ENCODE measurements around the gene HECW1.

Gene HECW1

DNA sequence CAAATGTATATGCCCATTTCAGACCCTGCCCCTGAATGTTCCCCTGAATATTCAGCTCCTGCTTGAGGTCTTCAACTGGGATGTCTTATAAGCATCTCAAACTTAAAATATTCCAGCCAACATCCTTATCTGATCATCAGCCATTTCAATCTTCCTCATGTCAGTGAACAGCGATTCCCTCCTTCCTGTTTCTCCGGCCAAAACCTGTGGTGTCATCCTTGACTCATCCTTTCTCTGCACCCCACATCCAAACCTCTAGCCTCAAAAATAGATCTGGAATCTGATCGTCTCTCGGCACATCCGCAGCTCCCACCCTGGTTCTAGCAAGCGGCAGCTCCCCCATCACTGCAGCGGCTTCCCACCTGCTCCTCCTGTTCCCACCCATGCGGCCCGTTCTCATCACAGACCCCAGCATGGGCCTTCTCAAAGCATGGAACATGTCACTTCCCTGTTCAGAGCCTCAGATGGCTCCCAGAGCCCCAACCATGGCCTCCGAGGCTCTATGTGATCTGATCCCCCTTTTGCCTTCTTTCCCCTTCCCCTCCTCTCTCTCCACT is 165.7 kb downstream of the HECW1 start:
- H3K9me2 ChIP-seq (replicated peaks; ENCODE audit: low read depth, low read length), result no peaks in the 10 kb centered on the region
- H4K20me1 ChIP-seq (ENCODE audit: insufficient read depth, low read length, poor library complexity, severe bottlenecking), result no peaks in the 10 kb centered on the region
- no peaks in the 10 kb centered on the region for H3F3A ChIP-seq (ENCODE audit: low read depth)
- H3K4me2 ChIP-seq (ENCODE audit: low read depth, low read length, poor library complexity, severe bottlenecking), result no peak overlapping the region
- H3K4me3 ChIP-seq (ENCODE audit: low read length, poor library complexity, severe bottlenecking), result no peak overlapping the region
- H3K27me3 ChIP-seq (ENCODE audit: insufficient read depth, low read length, poor library complexity, severe bottlenecking), result no peaks in the 10 kb centered on the region
- H3K9me3 ChIP-seq (ENCODE audit: insufficient read depth, low read depth, low read length), result no peaks in the 10 kb centered on the region
- TF ChIP-seq EZH2phosphoT487 (IDR thresholded peaks at IDR 0.05; ENCODE audit: borderline replicate concordance) (no peak), CTCF (conservative IDR thresholded peaks at IDR 0.05; ENCODE audit: low read length) (no peak)
- no peak overlapping the region for H3K9ac ChIP-seq (ENCODE audit: low read depth, low read length, poor library complexity, severe bottlenecking)
- H3K79me2 ChIP-seq (ENCODE audit: insufficient read depth, low read length), result no peaks in the 10 kb centered on the region
- no peak overlapping the region for H2AFZ ChIP-seq (ENCODE audit: low read length)
- H3K4me1 ChIP-seq (ENCODE audit: insufficient read depth, low read length, poor library complexity, severe bottlenecking), result no peaks in the 10 kb centered on the region
- H3K36me3 ChIP-seq (ENCODE audit: insufficient read depth, low read length), result no peaks in the 10 kb centered on the region

DNA sequence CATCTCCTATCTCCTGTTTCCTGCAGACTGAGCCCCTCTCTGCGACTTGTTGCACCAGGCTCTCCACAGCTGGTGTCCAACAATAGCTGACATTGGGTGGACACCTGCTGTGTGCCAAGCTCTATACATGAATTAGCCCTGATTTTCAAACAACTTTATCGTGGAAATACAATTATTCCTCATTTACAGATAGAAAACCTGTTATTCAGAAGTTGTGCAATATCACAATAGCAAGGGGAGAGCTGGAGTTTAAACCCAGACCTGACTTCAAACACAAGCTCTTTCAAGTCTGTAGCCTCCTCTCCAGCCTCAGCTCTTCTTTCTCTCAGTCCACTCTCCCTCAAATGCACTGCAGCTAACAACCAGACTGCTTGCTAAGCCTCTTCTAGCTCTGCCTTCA is 168.8 kb downstream of the HECW1 start:
- Histone ChIP-seq H3F3A (ENCODE audit: low read depth) (no peaks in the 10 kb centered on the region), H4K20me1 (ENCODE audit: insufficient read depth, low read length, poor library complexity, severe bottlenecking) (no peaks in the 10 kb centered on the region), H3K4me2 (ENCODE audit: low read depth, low read length, poor library complexity, severe bottlenecking) (no peak overlapping the region), H3K4me3 (ENCODE audit: low read length, poor library complexity, severe bottlenecking) (no peak overlapping the region), H3K27me3 (ENCODE audit: insufficient read depth, low read length, poor library complexity, severe bottlenecking) (no peaks in the 10 kb centered on the region), H3K79me2 (ENCODE audit: insufficient read depth, low read length) (no peaks in the 10 kb centered on the region), H2AFZ (ENCODE audit: low read length) (no peak overlapping the region), H3K9ac (ENCODE audit: low read depth, low read length, poor library complexity, severe bottlenecking) (no peak overlapping the region), H3K9me3 (ENCODE audit: insufficient read depth, low read depth, low read length) (no peaks in the 10 kb centered on the region), H3K9me2 (replicated peaks; ENCODE audit: low read depth, low read length) (no peaks in the 10 kb centered on the region), H3K4me1 (ENCODE audit: insufficient read depth, low read length, poor library complexity, severe bottlenecking) (no peaks in the 10 kb centered on the region), H3K36me3 (ENCODE audit: insufficient read depth, low read length) (no peaks in the 10 kb centered on the region)
- TF ChIP-seq EZH2phosphoT487 (IDR thresholded peaks at IDR 0.05; ENCODE audit: borderline replicate concordance) (no peak), CTCF (conservative IDR thresholded peaks at IDR 0.05; ENCODE audit: low read length) (no peak)

GRCh38 chr7:43283706-43284105 is 171.3 kb downstream of the HECW1 start:
- H2AFZ ChIP-seq (ENCODE audit: low read length), result no peak overlapping the region
- H4K20me1 ChIP-seq (ENCODE audit: insufficient read depth, low read length, poor library complexity, severe bottlenecking), result no peaks in the 10 kb centered on the region

More at GRCh38 chr7:43283706-43284105, 171.3 kb downstream of the HECW1 start:
- no peak overlapping the region for H3K9ac ChIP-seq (ENCODE audit: low read depth, low read length, poor library complexity, severe bottlenecking)
- no peaks in the 10 kb centered on the region for H3K79me2 ChIP-seq (ENCODE audit: insufficient read depth, low read length)
- TF ChIP-seq EZH2phosphoT487 (IDR thresholded peaks at IDR 0.05; ENCODE audit: borderline replicate concordance), result no peak
- no peak for TF ChIP-seq CTCF (conservative IDR thresholded peaks at IDR 0.05; ENCODE audit: low read length)
- H3K27me3 ChIP-seq (ENCODE audit: insufficient read depth, low read length, poor library complexity, severe bottlenecking), result no peaks in the 10 kb centered on the region
- no peak overlapping the region for H3K4me2 ChIP-seq (ENCODE audit: low read depth, low read length, poor library complexity, severe bottlenecking)
- no peak overlapping the region for H3K4me3 ChIP-seq (ENCODE audit: low read length, poor library complexity, severe bottlenecking)
- no peaks in the 10 kb centered on the region for H3K9me3 ChIP-seq (ENCODE audit: insufficient read depth, low read depth, low read length)
- no peaks in the 10 kb centered on the region for H3K36me3 ChIP-seq (ENCODE audit: insufficient read depth, low read length)
- no peaks in the 10 kb centered on the region for H3K4me1 ChIP-seq (ENCODE audit: insufficient read depth, low read length, poor library complexity, severe bottlenecking)
- H3F3A ChIP-seq (ENCODE audit: low read depth), result no peaks in the 10 kb centered on the region
- no peaks in the 10 kb centered on the region for H3K9me2 ChIP-seq (replicated peaks; ENCODE audit: low read depth, low read length)
